Stimulated activated CD8-positive, alpha-beta memory T cell treated with anti-CD3 and anti-CD28 coated beads, Interleukin-4, amount 100 ng/mL, for 24 hours (primary cell): Measurements from ENCODE around the gene ZNF605.
"Not testable (repeated sequence)": the region's sequence is repeated elsewhere in the genome, so short reads cannot be mapped to it uniquely, and the experiment has no call there.

ENCODE experiments used
- DNase-seq: peaks from one replicate; pipeline ENCODE4 v3.0.0-alpha.2; 2020; ENCODE audit warnings: low read depth

The ZNF605 gene

GRCh38 chr12:132907789-132908144, 48.3 kb downstream of the ZNF605 start:
- not testable (repeated sequence) for DNase-seq

- DNase-seq: no peak
Observed at GRCh38 chr12:132907216-132907615, 48.9 kb downstream of the ZNF605 start.

- DNase-seq: peak; percentile 86
Observed at GRCh38 chr12:132904718-132905328, 51.3 kb downstream of the ZNF605 start.

- no peak for DNase-seq
Observed at GRCh38 chr12:132899033-132899432, 57.1 kb downstream of the ZNF605 start.

GRCh38 chr12:132888852-132889251, 67.3 kb downstream of the ZNF605 start:
- DNase-seq: no peak

GRCh38 chr12:132887513-132888351, 68.4 kb downstream of the ZNF605 start, which contains the start of gene CHFR:
Gene CHFR, minus strand, starts transcription at chr12:132887605. Its CDS starts 277 bp downstream, at chr12:132887328.
- DNase-seq: peak; percentile 92

GRCh38 chr12:132886529-132887477, 69.3 kb downstream of the ZNF605 start:
- DNase-seq: no peak

GRCh38 chr12:132881818-132882217, 74.3 kb downstream of the ZNF605 start:
- DNase-seq: no peak

- DNase-seq: not testable (repeated sequence)
Observed at GRCh38 chr12:132874620-132875019, 81.5 kb downstream of the ZNF605 start.

- no peak for DNase-seq
Observed at GRCh38 chr12:132874175-132874574, 81.9 kb downstream of the ZNF605 start.

- no peak for DNase-seq
Observed at GRCh38 chr12:132873724-132874123, 82.4 kb downstream of the ZNF605 start.

GRCh38 chr12:132872975-132873421, 83.1 kb downstream of the ZNF605 start:
- no peak for DNase-seq

GRCh38 chr12:132872073-132872855, 83.8 kb downstream of the ZNF605 start:
- DNase-seq: no peak

- no peak for DNase-seq
Observed at GRCh38 chr12:132869551-132869950, 86.6 kb downstream of the ZNF605 start.
